ENCODE results near the gene PDE6G. TPM values are rescaled to one million over a fixed set of nuclear protein-coding genes. Genes with fewer than 3 reads are reported as not detected.

PDE6G gene
- total RNA-seq, 1 experiment from 2014 or later: 0.85 TPM

GRCh38 chr17:81651692-81652091 lies 4.7 kb downstream of the PDE6G start:
- ChIA-PET CTCF (no interaction called here), POLR2A (no interaction called here)
- DNase-seq (ENCODE audit: low read depth, low spot score): no peak
- BruUV-seq (replicated peaks): no TSS peak
- ATAC-seq: peak; percentile 62
- no peaks in the 10 kb centered on the region for H3K27me3 ChIP-seq (ENCODE audit: control insufficient read depth, insufficient read depth, low read length)
- in situ Hi-C loops (cut with HindIII; ENCODE audit: low pct_unique_long_range_greater_than_20kb, low sequenced_read_pairs) (no loop called here), intact Hi-C loops (cut with micrococcal nuclease; ENCODE audit: unreplicated experiment) (no loop called here)
- peaks cover 15% of the 10 kb centered on the region for H3K4me1 ChIP-seq (ENCODE audit: control insufficient read depth, insufficient read depth, low read length)
- H3K4me3 ChIP-seq (ENCODE audit: low read depth in 2 of 2, low read length in 2 of 2): no peak overlapping the region
- H3K9me3 ChIP-seq (ENCODE audit: control insufficient read depth, insufficient read depth, low read depth, low read length): no peaks in the 10 kb centered on the region
- no peak for TF ChIP-seq CTCF (IDR thresholded peaks at IDR 0.05)
- no peak for TF ChIP-seq SIN3A (IDR thresholded peaks at IDR 0.05; ENCODE audit: borderline replicate concordance, insufficient read depth, low read depth, low read length)
- TF ChIP-seq TCF7L2 (IDR thresholded peaks at IDR 0.05; ENCODE audit: low read depth, low read length): no peak
- TF ChIP-seq REST (IDR thresholded peaks at IDR 0.05; ENCODE audit: insufficient read depth in 1 of 2, low read depth in 2 of 2, low read length in 1 of 2): no peak
- no peak for TF ChIP-seq POLR2AphosphoS5 (IDR thresholded peaks at IDR 0.05; ENCODE audit: low read depth, low read length)
- no peaks in the 10 kb centered on the region for H3K36me3 ChIP-seq (ENCODE audit: control insufficient read depth, insufficient read depth, low read length)
- H3K27ac ChIP-seq (ENCODE audit: low read length): no peak overlapping the region

- POLR2A ChIA-PET: no interaction called here
- Histone ChIP-seq H3K27me3 (ENCODE audit: control insufficient read depth, insufficient read depth, low read length) (no peaks in the 10 kb centered on the region), H3K4me1 (ENCODE audit: control insufficient read depth, insufficient read depth, low read length) (peaks cover 15% of the 10 kb centered on the region), H3K9me3 (ENCODE audit: control insufficient read depth, insufficient read depth, low read depth, low read length) (no peaks in the 10 kb centered on the region), H3K4me3 (ENCODE audit: low read depth in 2 of 2, low read length in 2 of 2) (no peak overlapping the region), H3K36me3 (ENCODE audit: control insufficient read depth, insufficient read depth, low read length) (no peaks in the 10 kb centered on the region), H3K27ac (ENCODE audit: low read length) (no peak overlapping the region)
- no peak for ATAC-seq
- TF ChIP-seq CTCF (IDR thresholded peaks at IDR 0.05): no peak
- no peak for TF ChIP-seq REST (IDR thresholded peaks at IDR 0.05; ENCODE audit: insufficient read depth in 1 of 2, low read depth in 2 of 2, low read length in 1 of 2)
- TF ChIP-seq TCF7L2 (IDR thresholded peaks at IDR 0.05; ENCODE audit: low read depth, low read length): no peak
- no peak for TF ChIP-seq POLR2AphosphoS5 (IDR thresholded peaks at IDR 0.05; ENCODE audit: low read depth, low read length)
- no peak for TF ChIP-seq SIN3A (IDR thresholded peaks at IDR 0.05; ENCODE audit: borderline replicate concordance, insufficient read depth, low read depth, low read length)
- CTCF ChIA-PET: interaction anchor here (0.6 kb wide), 1 partner anchor 23 kb away, joined by 5 read pairs; no protein-coding TSS in a partner anchor
- no peak for DNase-seq (ENCODE audit: low read depth, low spot score)
- intact Hi-C loops (cut with micrococcal nuclease; ENCODE audit: unreplicated experiment) (no loop called here), in situ Hi-C loops (cut with HindIII; ENCODE audit: low pct_unique_long_range_greater_than_20kb, low sequenced_read_pairs) (no loop called here)
- BruUV-seq (replicated peaks): no TSS peak
Observed at GRCh38 chr17:81650951-81651350, 5.4 kb downstream of the PDE6G start.
